Tibial nerve (tissue), 4 donors: ENCODE measurements around the gene RABGGTA. TPM values are rescaled to one million over a fixed set of nuclear protein-coding genes. Genes with fewer than 3 reads are reported as not detected.

ENCODE experiments used
- DNase-seq, 2 donors: peaks; one replicate each; pipeline ENCODE4 v3.0.0-alpha.2; 2019; ENCODE audit warnings: low spot score in 2 of 2
- H3K27ac ChIP-seq, 4 donors: fragments of 200-600 bp; sonication (generic) in 3 of 4; one replicate each; pipeline ENCODE4 v1.5.1; 2017 to 2019; ENCODE audit warnings: mild to moderate bottlenecking in 1 of 4
- H3K27me3 ChIP-seq, 2 donors: fragments of 200-600 bp; sonication (generic) in 1 of 2; one replicate each; pipeline versions ENCODE4 v1.5.1 to v1.6.0; 2017 to 2019
- H3K36me3 ChIP-seq, 3 donors: fragments of 200-600 bp; sonication (generic); one replicate each; pipeline ENCODE4 v1.5.1; 2018 to 2019
- H3K4me1 ChIP-seq, 4 donors: fragments of 200-600 bp; sonication (generic) in 3 of 4; one replicate each; pipeline ENCODE4 v1.5.1; 2017 to 2019
- H3K4me3 ChIP-seq, 4 donors: fragments of 200-600 bp; sonication (generic) in 3 of 4; one replicate each; pipeline ENCODE4 v1.5.1; 2017 to 2019; ENCODE audit warnings: mild to moderate bottlenecking in 1 of 4, moderate library complexity in 1 of 4
- H3K9me3 ChIP-seq, 4 donors: fragments of 200-600 bp; sonication (generic) in 3 of 4; one replicate each; pipeline ENCODE4 v1.5.1; 2017 to 2019
- EP300 ChIP-seq, 2 donors: sonication (generic); formaldehyde crosslinking; IDR thresholded peaks; one replicate each; pipeline ENCODE4 v1.6.1; 2017; ENCODE audit warnings: antibody characterized with exemption in 2 of 2, mild to moderate bottlenecking in 1 of 2
- POLR2A ChIP-seq, 2 donors: fragments of 450-650 bp; IDR thresholded peaks; one replicate each; pipeline ENCODE4 v1.6.1; 2017; ENCODE audit warnings: antibody characterized with exemption in 2 of 2, mild to moderate bottlenecking in 2 of 2, moderate library complexity in 2 of 2
- WGBS, 2 donors: methylation state at CpG; one replicate each; pipeline ENCODE4 v1.1.5; 2018; 5-methylcytosine and 5-hydroxymethylcytosine counted together
- total RNA-seq, 4 donors: library from RNA; depleted of rRNA; stranded (reverse); fragments of >200 nt; gene quantifications; one replicate each; pipeline ENCODE4 v1.1.0, GENCODE V29; 2016
- TF ChIP-seq, protein P1 (sequence below), 5 experiments: fragments of 200-600 bp in 3 of 5; fragments of 450-650 bp in 2 of 5; sonication (generic) in 3 of 5; IDR thresholded peaks; one replicate each; pipeline ENCODE4 v1.5.1; 2016 to 2019; ENCODE audit warnings: antibody characterized with exemption in 5 of 5, mild to moderate bottlenecking in 3 of 5, moderate library complexity in 2 of 5

Gene RABGGTA
- total RNA-seq, 4 donors from 2014 or later = 36.5 to 68.4 (median 42.9) TPM

DNA sequence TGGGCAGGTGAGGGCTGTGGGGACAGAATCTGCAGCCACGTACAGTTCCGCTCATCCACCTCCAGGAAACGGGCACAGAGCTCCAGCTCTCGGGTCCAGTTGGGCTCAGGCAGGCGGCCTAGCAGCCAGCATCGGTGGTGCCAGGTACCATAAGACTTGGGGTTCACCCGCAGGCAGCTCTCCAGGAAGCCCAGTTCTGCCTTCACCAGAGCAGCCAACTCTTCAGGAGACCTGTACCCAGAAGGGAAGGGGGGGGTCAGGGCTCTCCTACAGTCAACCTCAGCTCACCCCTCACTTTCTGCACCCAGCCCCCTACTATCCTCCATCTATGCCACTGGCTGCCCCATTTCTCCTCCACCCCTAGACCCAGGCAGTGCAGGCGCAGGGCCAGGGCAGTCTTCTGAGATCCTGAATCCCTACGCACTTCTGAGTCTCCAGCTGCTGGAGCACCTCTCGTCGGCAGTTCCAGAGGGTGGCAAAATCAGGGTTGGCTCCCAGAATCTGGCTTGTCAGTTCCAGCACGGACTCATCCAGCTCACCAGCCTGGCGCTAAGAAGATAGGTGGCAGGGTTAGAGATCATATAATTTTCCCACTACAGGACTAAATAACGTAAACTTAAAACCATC, 1.4 kb downstream of the RABGGTA start:
- 93 to 97% methylated on average over 14 of the region's 14 CpGs for WGBS, 2 donors
- no peak for TF ChIP-seq POLR2A (IDR thresholded peaks at IDR 0.05)
- no peak for TF ChIP-seq EP300 (IDR thresholded peaks at IDR 0.05)
- TF ChIP-seq, protein P1, sequence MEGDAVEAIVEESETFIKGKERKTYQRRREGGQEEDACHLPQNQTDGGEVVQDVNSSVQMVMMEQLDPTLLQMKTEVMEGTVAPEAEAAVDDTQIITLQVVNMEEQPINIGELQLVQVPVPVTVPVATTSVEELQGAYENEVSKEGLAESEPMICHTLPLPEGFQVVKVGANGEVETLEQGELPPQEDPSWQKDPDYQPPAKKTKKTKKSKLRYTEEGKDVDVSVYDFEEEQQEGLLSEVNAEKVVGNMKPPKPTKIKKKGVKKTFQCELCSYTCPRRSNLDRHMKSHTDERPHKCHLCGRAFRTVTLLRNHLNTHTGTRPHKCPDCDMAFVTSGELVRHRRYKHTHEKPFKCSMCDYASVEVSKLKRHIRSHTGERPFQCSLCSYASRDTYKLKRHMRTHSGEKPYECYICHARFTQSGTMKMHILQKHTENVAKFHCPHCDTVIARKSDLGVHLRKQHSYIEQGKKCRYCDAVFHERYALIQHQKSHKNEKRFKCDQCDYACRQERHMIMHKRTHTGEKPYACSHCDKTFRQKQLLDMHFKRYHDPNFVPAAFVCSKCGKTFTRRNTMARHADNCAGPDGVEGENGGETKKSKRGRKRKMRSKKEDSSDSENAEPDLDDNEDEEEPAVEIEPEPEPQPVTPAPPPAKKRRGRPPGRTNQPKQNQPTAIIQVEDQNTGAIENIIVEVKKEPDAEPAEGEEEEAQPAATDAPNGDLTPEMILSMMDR (IDR thresholded peaks at IDR 0.05) = no peak
- Histone ChIP-seq H3K9me3 (no peaks in the 10 kb centered on the region), H3K27me3 (no peaks in the 10 kb centered on the region), H3K4me3 (no peak overlapping the region), H3K36me3 (peaks cover 0 to 52% (median 4%) of the 10 kb centered on the region in 3 donors), H3K4me1 (peaks cover 0 to 19% (median 8%) of the 10 kb centered on the region in 4 donors), H3K27ac (no peak overlapping the region)
- DNase-seq = no peak

DNA sequence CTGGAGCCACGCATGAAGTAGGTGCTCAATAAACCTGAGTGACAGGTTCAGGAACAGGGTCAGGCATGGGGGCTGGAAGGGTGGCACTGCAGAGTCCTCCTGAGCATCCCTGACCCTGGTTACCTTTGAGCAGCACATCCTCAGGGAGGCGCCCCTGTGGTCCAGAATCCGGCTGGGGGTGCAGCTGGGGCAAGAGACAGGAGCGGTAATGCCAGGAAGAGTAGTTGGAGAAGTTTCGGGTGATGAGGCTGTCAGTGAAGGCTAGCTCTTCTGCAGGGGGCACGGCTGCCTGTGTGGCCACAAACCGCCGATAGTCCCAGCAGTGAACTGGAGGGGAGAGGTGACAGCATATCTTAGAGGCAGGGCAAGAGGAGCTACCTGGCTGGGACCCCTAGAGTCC, 2.0 kb downstream of the RABGGTA start:
- no peak for TF ChIP-seq EP300 (IDR thresholded peaks at IDR 0.05)
- TF ChIP-seq, protein P1 (IDR thresholded peaks at IDR 0.05) = no peak
- no peak for TF ChIP-seq POLR2A (IDR thresholded peaks at IDR 0.05)
- no peak for DNase-seq
- Histone ChIP-seq H3K9me3 (no peaks in the 10 kb centered on the region), H3K4me1 (peaks cover 0 to 19% (median 8%) of the 10 kb centered on the region in 4 donors), H3K36me3 (peaks cover 0 to 59% (median 4%) of the 10 kb centered on the region in 3 donors), H3K27ac (no peak overlapping the region), H3K27me3 (no peaks in the 10 kb centered on the region), H3K4me3 (no peak overlapping the region)
- WGBS, 2 donors = 89 to 92% methylated on average over 8 of the region's 8 CpGs

DNA sequence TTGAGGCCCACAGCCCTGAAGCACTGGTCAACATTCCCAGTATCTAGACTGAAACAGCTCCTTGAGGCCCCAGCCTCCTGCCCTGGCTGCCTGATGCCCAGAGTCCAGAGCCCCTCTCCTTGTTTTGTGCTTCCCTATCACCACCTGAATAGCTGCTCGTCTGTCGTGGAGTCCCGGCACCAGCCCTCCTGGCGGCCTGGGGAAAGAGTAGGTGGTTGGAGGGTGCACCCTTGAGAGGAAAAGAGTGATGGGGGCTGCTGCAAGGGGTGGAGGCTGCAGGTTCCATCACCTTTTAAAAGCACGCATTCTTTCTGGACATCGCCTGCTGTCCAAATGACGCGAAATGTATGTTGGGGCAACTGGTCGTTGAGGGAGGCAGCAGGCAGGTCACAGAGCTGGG, 3.2 kb downstream of the RABGGTA start:
- Histone ChIP-seq H3K27ac (no peak overlapping the region), H3K27me3 (no peaks in the 10 kb centered on the region), H3K4me1 (peaks cover 0 to 17% (median 6%) of the 10 kb centered on the region in 4 donors), H3K4me3 (no peak overlapping the region), H3K9me3 (no peaks in the 10 kb centered on the region), H3K36me3 (peaks cover 0 to 70% (median 4%) of the 10 kb centered on the region in 3 donors)
- no peak for DNase-seq
- TF ChIP-seq EP300 (IDR thresholded peaks at IDR 0.05) (no peak), POLR2A (IDR thresholded peaks at IDR 0.05) (no peak)
- TF ChIP-seq, protein P1 (IDR thresholded peaks at IDR 0.05) = no peak
- WGBS, 2 donors = 91 to 94% methylated on average over 9 of the region's 9 CpGs

DNA sequence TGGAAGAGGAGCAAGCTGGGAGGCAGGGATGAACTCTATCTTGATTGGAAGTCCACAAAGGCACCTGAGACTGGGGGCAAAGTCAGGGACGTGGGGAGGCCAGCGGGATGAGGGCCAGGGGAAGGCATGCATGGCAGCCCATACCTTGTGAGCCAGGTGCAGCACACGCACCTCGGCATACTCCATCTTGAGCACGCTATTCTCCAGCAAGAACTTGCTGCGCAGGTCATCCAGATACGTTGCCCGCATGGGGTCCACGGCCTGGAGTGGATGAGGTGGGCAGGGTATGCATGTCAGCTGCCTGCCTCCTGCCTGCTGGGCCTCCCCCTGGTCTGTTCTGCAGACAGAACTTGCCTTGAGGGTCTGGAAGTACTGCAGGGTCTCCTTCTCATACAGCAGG, 3.9 kb downstream of the RABGGTA start:
- peaks cover 0 to 71% (median 4%) of the 10 kb centered on the region in 3 donors for H3K36me3 ChIP-seq
- no peaks in the 10 kb centered on the region for H3K27me3 ChIP-seq
- WGBS, 2 donors = 86 to 89% methylated on average over 8 to 9 of the region's 9 CpGs
- peaks cover 0 to 14% (median 6%) of the 10 kb centered on the region in 4 donors for H3K4me1 ChIP-seq
- no peak for TF ChIP-seq POLR2A (IDR thresholded peaks at IDR 0.05)
- TF ChIP-seq, protein P1 (IDR thresholded peaks at IDR 0.05) = no peak
- no peak for TF ChIP-seq EP300 (IDR thresholded peaks at IDR 0.05)
- no peak overlapping the region for H3K27ac ChIP-seq
- no peak for DNase-seq
- no peaks in the 10 kb centered on the region for H3K9me3 ChIP-seq
- no peak overlapping the region for H3K4me3 ChIP-seq

DNA sequence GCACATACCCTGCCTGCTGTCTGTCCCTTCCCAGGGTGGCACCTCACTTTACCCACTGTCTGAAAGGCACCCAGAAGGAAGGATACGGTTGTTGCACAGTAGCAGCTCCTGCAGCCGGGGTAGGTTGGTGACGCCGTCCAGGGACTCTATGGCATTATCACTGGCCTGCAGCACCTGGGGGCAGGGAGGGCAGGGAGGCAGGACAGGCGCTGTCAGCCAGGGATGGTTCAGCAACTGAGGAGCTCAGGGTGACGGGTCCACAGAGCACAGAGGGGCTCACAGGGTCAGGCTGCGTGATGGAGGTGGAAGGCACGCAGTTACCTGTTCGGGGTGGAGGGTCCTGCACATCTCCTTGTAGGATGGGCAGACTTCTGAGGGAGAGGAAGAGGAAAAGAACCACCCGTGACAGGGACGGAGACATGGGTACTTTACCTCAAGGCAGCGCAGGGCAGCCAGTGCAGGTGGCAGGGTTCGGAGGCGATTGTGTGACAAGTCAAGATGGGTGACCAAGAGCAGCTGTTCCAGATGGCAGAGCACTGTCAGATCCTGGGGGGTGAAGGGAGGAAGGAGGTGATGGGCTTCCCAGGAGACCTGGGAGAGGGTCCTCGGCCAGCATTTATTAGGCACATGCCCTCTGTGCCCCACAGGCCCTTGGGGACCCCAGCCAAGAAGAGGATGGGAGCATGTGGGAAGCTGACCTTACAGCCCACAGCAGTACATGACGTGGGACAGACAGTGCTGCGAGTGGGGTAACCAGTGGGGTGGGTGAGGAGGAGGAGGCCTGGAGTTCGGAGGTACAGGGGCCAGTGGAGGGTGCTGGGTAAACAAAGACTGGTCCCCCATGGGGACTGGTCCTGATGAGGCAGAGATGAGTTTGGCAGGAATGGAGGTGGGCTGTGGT, 4.8 kb downstream of the RABGGTA start:
- Histone ChIP-seq H3K4me1 (peaks cover 0 to 6% (median under 1%) of the 10 kb centered on the region in 4 donors), H3K4me3 (no peak overlapping the region), H3K9me3 (no peaks in the 10 kb centered on the region), H3K36me3 (peaks cover 0 to 78% (median 4%) of the 10 kb centered on the region in 3 donors), H3K27me3 (no peaks in the 10 kb centered on the region), H3K27ac (no peak overlapping the region)
- DNase-seq = no peak
- TF ChIP-seq POLR2A (IDR thresholded peaks at IDR 0.05) = no peak
- no peak for TF ChIP-seq EP300 (IDR thresholded peaks at IDR 0.05)
- TF ChIP-seq, protein P1 (IDR thresholded peaks at IDR 0.05) = no peak
- WGBS, 2 donors = 83 to 85% methylated on average over 18 of the region's 18 CpGs
